HepG2 (cell line): ENCODE measurements around the gene COX6B1. TPM values are rescaled to one million over a fixed set of nuclear protein-coding genes. Genes with fewer than 3 reads are reported as not detected.

ENCODE experiments used
- ARID4A ChIP-seq: sonication (generic); formaldehyde crosslinking; IDR thresholded peaks from 2 replicates; pipeline ENCODE4 v1.5.0; 2020; ENCODE audit warnings: mild to moderate bottlenecking, missing genetic modification reagents, borderline replicate concordance
- CEBPG ChIP-seq: IDR thresholded peaks from 2 replicates; pipeline ENCODE4 v1.6.1; 2016
- GTF3A ChIP-seq: sonication (generic); formaldehyde crosslinking; conservative IDR thresholded peaks from 2 replicates; pipeline ENCODE4 v1.4.0; 2020; ENCODE audit warnings: mild to moderate bottlenecking, missing genetic modification reagents
- HIVEP1 ChIP-seq: sonication (generic); formaldehyde crosslinking; IDR thresholded peaks from 2 replicates; pipeline ENCODE4 v1.4.0; 2020; ENCODE audit warnings: mild to moderate bottlenecking, missing genetic modification reagents
- MED1 ChIP-seq: sonication (generic); formaldehyde crosslinking; IDR thresholded peaks from 2 replicates; pipeline ENCODE4 v1.4.0; 2020; ENCODE audit warnings: missing genetic modification reagents
- MZF1 ChIP-seq: sonication (generic); formaldehyde crosslinking; IDR thresholded peaks from 2 replicates; pipeline ENCODE4 v1.8.1; 2023; ENCODE audit warnings: mild to moderate bottlenecking, missing genetic modification reagents, borderline replicate concordance
- NFYC ChIP-seq: IDR thresholded peaks from 2 replicates; pipeline ENCODE4 v1.6.1; 2016; ENCODE audit warnings: missing genetic modification reagents, missing compliant biosample characterization
- NR1H2 ChIP-seq: sonication (generic); formaldehyde crosslinking; IDR thresholded peaks from 2 replicates; pipeline ENCODE4 v1.8.1; 2022; ENCODE audit warnings: low read depth, missing genetic modification reagents, borderline replicate concordance
- REPIN1 ChIP-seq: sonication (generic); formaldehyde crosslinking; IDR thresholded peaks from 2 replicates; pipeline ENCODE4 v1.8.0; 2022; ENCODE audit warnings: missing genetic modification reagents, low read depth, mild to moderate bottlenecking, borderline replicate concordance
- RERE ChIP-seq: IDR thresholded peaks from 2 replicates; pipeline ENCODE4 v1.6.1; 2016; ENCODE audit warnings: low read depth, missing genetic modification reagents, missing compliant biosample characterization
- TEAD3 ChIP-seq: optimal IDR thresholded peaks from 2 replicates; pipeline ENCODE3; 2016; ENCODE audit warnings: borderline replicate concordance
- XRCC5 ChIP-seq: fragments of 200-400 bp; formaldehyde crosslinking; optimal IDR thresholded peaks from 2 replicates; pipeline ENCODE3; 2017; ENCODE audit warnings: mild to moderate bottlenecking, low read length
- ZBTB10 ChIP-seq: sonication (generic); formaldehyde crosslinking; IDR thresholded peaks from 2 replicates; pipeline ENCODE4 v1.4.0; 2020; ENCODE audit warnings: missing genetic modification reagents, borderline replicate concordance
- ZNF572 ChIP-seq: sonication (generic); formaldehyde crosslinking; IDR thresholded peaks from 2 replicates; pipeline ENCODE4 v1.5.1; 2020; ENCODE audit warnings: mild to moderate bottlenecking, missing genetic modification reagents
- ZNF740 ChIP-seq: sonication (generic); formaldehyde crosslinking; IDR thresholded peaks from 2 replicates; pipeline ENCODE4 v1.4.0; 2020; ENCODE audit warnings: missing genetic modification reagents
- ZNF782 ChIP-seq: sonication (generic); formaldehyde crosslinking; IDR thresholded peaks from 2 replicates; pipeline ENCODE4 v1.4.0; 2020; ENCODE audit warnings: missing genetic modification reagents, mild to moderate bottlenecking, borderline replicate concordance
- polyA plus RNA-seq, 8 experiments: library from polyadenylated mRNA; depleted of rRNA in 3 of 8; stranded (reverse) in 7 of 8; unstranded in 1 of 8; fragments of >200 nt; fragmentation: Illumina TruSeq in 4 of 8; extraction: Trizol in 4 of 8; gene quantifications; 2 replicates each; pipeline versions ENCODE4 v1.2.1 to v1.2.3, GENCODE V29; 2011 to 2016; ENCODE audit warnings: low read depth in 4 of 8, missing spikeins in 1 of 8, mixed read lengths in 1 of 8; ENCODE audit not compliant: insufficient read depth in 1 of 8
- total RNA-seq, 5 experiments: library from RNA; depleted of rRNA; stranded (reverse); fragments of >200 nt; fragmentation: Illumina TruSeq; extraction: Trizol; gene quantifications; 2 replicates each; pipeline ENCODE4 v1.2.3, GENCODE V29; 2016; ENCODE audit warnings: low read depth in 1 of 5

Gene COX6B1
- total and polyA plus RNA-seq, 2 of the 13 experiments (the other 11 are each of a cell fraction or from before 2014, with no cell fraction given): 481 to 487 TPM

- TF ChIP-seq ARID4A (CRISPR knock-in tag) (peak; percentile 78), TEAD3 (peak; percentile 32), MZF1 (CRISPR knock-in tag) (no peak), MED1 (no peak), NFYC (CRISPR knock-in tag) (peak; percentile 10; the same call in 1 of the 2 replicates), ZNF572 (CRISPR knock-in tag) (no peak; the same call in 1 of the 2 replicates), GTF3A (CRISPR knock-in tag) (no peak), CEBPG (CRISPR knock-in tag) (no peak), ZNF740 (no peak), ZBTB10 (CRISPR knock-in tag) (0 out of 2 replicates have a peak, but pooled peaks have one; percentile 13), XRCC5 (peak; percentile 15), RERE (CRISPR knock-in tag) (no peak), HIVEP1 (peak; percentile 33; the same call in 1 of the 2 replicates), REPIN1 (CRISPR knock-in tag) (no peak), ZNF782 (CRISPR knock-in tag) (peak; percentile 25; the same call in 1 of the 2 replicates), NR1H2 (no peak)
Measured at GRCh38 chr19:35644206-35644986, 3.7 kb upstream of the COX6B1 start (continued).
